Occipital lobe (tissue), 2 donors: Measurements from ENCODE around the gene ADAP2. TPM values are rescaled to one million over a fixed set of nuclear protein-coding genes. Genes with fewer than 3 reads are reported as not detected.
"Not testable (repeated sequence)": the region's sequence is repeated elsewhere in the genome, so short reads cannot be mapped to it uniquely, and the experiment has no call there.

Experiments used
- DNase-seq: peaks from one replicate; lab custom pipeline; 2025; lab: John Stamatoyannopoulos, UW
- total RNA-seq: library from RNA; depleted of rRNA; stranded (reverse); fragments of >200 nt; gene quantifications from one replicate; pipeline ENCODE4 v1.2.3, GENCODE V29; 2014

The ADAP2 gene
- total RNA-seq, 1 donor from 2014 or later: 8.0 TPM

- no peak for DNase-seq
Observed at GRCh38 chr17:30969989-30970830, 48.5 kb downstream of the ADAP2 start.

DNA sequence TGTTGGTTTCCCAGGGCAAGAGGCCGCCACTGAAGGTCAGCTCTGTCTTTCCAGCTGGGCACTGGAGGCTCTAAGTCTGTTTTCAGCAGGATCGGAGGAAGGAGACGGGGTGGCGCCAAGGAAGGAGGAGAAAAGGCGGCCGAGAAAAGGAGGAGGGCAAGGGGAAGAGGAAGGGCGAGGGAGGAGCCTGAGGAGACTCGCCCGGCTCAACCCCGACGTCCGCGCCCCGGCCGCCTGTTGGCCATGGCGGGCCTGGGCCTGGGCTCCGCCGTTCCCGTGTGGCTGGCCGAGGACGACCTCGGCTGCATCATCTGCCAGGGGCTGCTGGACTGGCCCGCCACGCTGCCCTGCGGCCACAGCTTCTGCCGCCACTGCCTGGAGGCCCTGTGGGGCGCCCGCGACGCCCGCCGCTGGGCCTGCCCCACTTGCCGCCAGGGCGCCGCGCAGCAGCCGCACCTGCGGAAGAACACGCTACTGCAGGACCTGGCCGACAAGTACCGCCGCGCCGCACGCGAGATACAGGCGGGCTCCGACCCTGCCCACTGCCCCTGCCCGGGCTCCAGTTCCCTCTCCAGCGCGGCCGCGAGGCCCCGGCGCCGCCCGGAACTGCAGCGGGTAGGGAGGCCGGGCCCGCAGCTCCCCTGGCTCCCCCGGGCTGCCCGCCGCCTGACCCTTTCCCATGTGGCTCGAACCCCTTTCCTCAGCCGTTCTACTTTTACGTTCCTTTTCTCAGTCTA is 49.3 kb downstream of the ADAP2 start, which contains the start of gene RNF135:
Gene RNF135 (plus strand): TSS at position 209 of the 737 bp plus-strand sequence. CDS start 35 bp downstream, at position 244.
- DNase-seq: peak; percentile 32

GRCh38 chr17:30975042-30975820 is 53.5 kb downstream of the ADAP2 start:
- DNase-seq: no peak

- DNase-seq: not testable (repeated sequence)
Observed at GRCh38 chr17:30979919-30980318, 58.2 kb downstream of the ADAP2 start.

- no peak for DNase-seq
Observed at GRCh38 chr17:30981531-30982519, 60.1 kb downstream of the ADAP2 start.

DNA sequence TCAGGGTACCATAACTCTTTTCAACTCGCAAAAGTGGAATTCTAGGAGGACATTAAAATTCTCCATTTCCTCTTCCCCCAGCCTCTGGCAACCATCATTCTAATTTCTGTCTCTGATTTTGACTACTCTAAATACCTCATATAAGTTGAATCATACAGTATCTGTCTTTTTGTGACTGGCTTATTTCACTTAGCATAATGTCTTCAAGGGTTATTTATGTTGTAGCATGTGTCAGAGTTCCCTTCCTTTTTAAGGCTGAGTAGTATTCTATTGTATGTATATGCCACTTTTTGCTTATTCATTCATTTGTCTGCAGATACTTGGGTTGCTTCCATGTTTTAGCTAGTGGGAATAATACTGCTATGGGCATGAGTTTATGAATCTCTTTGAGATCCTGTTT is 61.1 kb downstream of the ADAP2 start:
- no peak for DNase-seq

DNA sequence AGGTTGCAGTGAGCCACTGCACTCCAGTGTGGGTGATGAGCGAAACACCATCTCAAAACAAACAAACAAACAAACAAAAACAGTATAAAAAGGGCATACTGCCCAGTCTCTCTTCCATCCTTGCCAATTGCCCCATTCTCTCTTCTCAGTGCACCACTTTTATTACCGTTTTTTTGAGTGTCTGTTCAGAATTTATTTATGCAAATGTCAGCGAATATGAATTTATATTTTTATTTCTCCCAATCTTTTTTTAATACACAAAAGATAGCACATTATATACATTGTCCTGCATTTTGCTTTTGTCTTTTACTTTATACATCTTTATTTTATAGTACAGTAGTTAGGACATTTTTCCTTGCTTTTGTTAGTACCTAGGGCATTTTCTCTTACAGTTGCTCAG is 68.7 kb downstream of the ADAP2 start:
- no peak for DNase-seq

GRCh38 chr17:30992551-30992950 is 70.8 kb downstream of the ADAP2 start:
- no peak for DNase-seq

DNA sequence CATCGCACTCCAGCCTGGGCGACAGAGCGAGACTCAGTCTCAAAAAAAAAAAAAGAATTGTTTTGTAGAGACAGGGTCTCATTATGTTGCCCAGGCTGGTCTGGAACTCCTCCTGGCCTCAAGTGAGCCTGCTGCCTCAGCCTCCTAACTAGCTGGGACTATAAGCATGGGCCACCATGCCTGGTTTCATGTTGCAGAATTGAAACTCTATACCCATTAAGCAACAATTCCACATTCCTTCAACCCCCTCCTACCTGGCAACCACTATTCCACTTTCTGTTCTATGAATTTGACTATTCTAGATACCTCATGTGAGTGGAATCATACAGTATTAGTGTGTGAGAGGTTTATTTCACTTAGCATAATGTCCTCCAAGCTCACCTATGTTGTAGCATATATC is 73.6 kb downstream of the ADAP2 start:
- DNase-seq: no peak

DNA sequence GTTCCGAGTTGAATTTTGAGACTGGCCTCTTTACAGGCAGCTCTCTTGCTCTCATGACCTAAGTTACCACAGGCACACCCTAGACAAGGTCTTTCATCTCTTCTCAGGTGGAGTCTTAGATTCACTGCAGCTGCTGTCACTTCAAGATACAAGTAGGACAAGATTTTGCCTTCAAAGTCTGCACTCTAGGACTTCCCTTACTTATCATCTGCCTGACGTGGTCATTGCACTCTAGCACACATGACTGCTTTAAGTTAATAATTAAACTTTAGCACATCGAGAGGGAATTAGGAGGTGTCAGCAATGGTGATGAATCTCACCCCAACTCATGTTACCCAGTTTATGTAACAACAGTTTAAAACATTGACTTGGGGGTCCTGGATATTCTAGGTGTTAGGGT is 74.7 kb downstream of the ADAP2 start:
- no peak for DNase-seq

DNA sequence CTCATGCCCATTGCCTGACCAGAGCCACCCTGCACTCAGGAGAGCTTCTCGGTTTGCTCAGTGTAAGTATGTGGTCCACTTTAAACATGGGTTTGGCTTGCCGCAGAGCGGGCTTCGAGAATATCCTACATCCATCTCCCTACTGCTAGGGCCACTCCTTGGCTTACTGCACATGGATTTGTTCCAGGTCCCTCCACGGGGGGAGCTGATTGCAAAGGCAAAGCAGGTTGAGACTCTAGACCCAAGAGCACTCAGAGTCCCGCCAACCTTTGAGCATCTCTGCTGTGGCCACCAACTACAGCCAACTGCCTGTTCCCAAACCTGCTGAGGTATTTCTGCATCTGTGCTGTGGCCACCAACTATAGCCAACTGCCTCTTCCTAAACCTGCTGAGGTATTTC is 75.5 kb downstream of the ADAP2 start:
- no peak for DNase-seq

- no peak for DNase-seq
Observed at GRCh38 chr17:30997842-30998241, 76.1 kb downstream of the ADAP2 start.

DNA sequence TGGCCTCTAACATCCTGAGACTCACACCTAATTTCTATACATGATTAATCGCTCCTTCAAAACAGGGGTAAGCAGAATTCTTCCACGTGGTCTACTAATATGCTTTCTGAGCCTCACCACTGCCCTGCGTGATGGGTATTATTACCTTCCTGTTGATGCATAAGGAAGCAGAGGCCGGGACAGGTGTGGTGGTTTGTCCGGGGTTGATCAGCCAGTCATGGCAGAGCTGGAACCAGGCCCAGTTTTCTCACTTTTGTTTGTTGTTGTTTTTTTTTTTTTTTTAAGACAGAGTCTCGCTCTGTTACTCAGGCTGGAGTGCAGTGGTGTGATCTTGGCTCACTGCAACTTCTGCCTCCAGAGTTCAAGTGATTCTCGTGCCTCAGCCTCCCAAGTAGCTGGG is 80.3 kb downstream of the ADAP2 start:
- no peak for DNase-seq

- DNase-seq: no peak
Observed at GRCh38 chr17:31003225-31003866, 81.6 kb downstream of the ADAP2 start.

DNA sequence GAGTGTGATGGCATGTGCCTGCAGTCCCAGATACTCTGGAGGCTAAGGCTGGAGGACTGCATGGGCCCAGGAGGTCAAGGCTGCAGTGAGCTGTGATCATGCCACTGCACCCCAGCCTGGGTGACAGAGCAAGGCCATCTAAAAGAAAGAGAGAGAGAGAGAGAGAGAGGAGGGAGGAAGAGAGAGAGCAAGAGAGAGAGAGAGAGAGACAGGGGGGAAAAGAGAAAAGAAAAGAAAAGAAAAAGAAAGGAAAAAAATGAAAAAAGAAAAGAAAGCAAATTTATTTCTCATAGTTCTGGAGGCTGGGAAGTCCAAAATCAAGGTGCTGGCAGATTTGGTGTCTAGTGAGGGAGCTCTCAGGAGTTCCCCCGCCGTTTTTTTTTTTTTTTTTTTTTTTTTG is 82.4 kb downstream of the ADAP2 start:
- no peak for DNase-seq

- no peak for DNase-seq
Observed at GRCh38 chr17:31007695-31008373, 86.1 kb downstream of the ADAP2 start.

GRCh38 chr17:31008374-31009041 is 86.8 kb downstream of the ADAP2 start:
- peak; percentile 68 for DNase-seq
